ENCODE results near the gene KRTAP5-2.

KRTAP5-2 gene

GRCh38 chr11:1558775-1559110 lies 39.4 kb downstream of the KRTAP5-2 start:
- TF ChIP-seq CTCF (IDR thresholded peaks at IDR 0.05; ENCODE audit: low read depth, low read length) = no peak
- DNase-seq (ENCODE audit: extremely low read depth, low read depth) = no peak

GRCh38 chr11:1557904-1558774 lies 40.0 kb downstream of the KRTAP5-2 start:
- no peak for TF ChIP-seq CTCF (IDR thresholded peaks at IDR 0.05; ENCODE audit: low read depth, low read length)

GRCh38 chr11:1557051-1557884 lies 40.8 kb downstream of the KRTAP5-2 start:
- DNase-seq (ENCODE audit: extremely low read depth, low read depth) = no peak
- TF ChIP-seq CTCF (IDR thresholded peaks at IDR 0.05; ENCODE audit: low read depth, low read length) = no peak

More at GRCh38 chr11:1557904-1558774, 40.0 kb downstream of the KRTAP5-2 start:
- DNase-seq (ENCODE audit: extremely low read depth, low read depth) = peak; percentile 30

- no peak for DNase-seq (ENCODE audit: extremely low read depth, low read depth)
- no peak for TF ChIP-seq CTCF (IDR thresholded peaks at IDR 0.05; ENCODE audit: low read depth, low read length)
These were observed 41.7 kb downstream of the KRTAP5-2 start for GRCh38 chr11:1556278-1556902.

- TF ChIP-seq CTCF (IDR thresholded peaks at IDR 0.05; ENCODE audit: low read depth, low read length) = no peak
These were observed 42.4 kb downstream of the KRTAP5-2 start for GRCh38 chr11:1555713-1556153.

GRCh38 chr11:1554981-1555712 lies 42.9 kb downstream of the KRTAP5-2 start:
- TF ChIP-seq CTCF (IDR thresholded peaks at IDR 0.05; ENCODE audit: low read depth, low read length) = no peak
- no peak for DNase-seq (ENCODE audit: extremely low read depth, low read depth)

More at GRCh38 chr11:1555713-1556153, 42.4 kb downstream of the KRTAP5-2 start:
- no peak for DNase-seq (ENCODE audit: extremely low read depth, low read depth)
